Esophagus (tissue), 2 donors: ENCODE results near the gene RABAC1. TPM values are rescaled to one million over a fixed set of nuclear protein-coding genes. Genes with fewer than 3 reads are reported as not detected.

Experiments
- H3K27ac ChIP-seq, 2 donors: one replicate each; pipeline ENCODE4 v1.5.1; 2013; ENCODE audit warnings: low read depth in 2 of 2, mild to moderate bottlenecking in 2 of 2, inconsistent platforms in 1 of 2, low read length in 1 of 2, moderate library complexity in 1 of 2
- H3K27me3 ChIP-seq, 2 donors: one replicate each; pipeline ENCODE4 v1.6.1; 2013; ENCODE audit warnings: low read length in 2 of 2, control low read depth in 1 of 2, mild to moderate bottlenecking in 1 of 2; ENCODE audit not compliant: insufficient read depth in 2 of 2, control insufficient read depth in 1 of 2
- H3K36me3 ChIP-seq, 2 donors: one replicate each; pipeline ENCODE4 v1.6.1; 2013; ENCODE audit warnings: low read length in 1 of 2; ENCODE audit not compliant: control insufficient read depth in 2 of 2, insufficient read depth in 2 of 2
- H3K4me1 ChIP-seq, 2 donors: one replicate each; pipeline ENCODE4 v1.6.1; 2013; ENCODE audit warnings: low read length in 1 of 2; ENCODE audit not compliant: control insufficient read depth in 2 of 2, insufficient read depth in 2 of 2
- H3K4me3 ChIP-seq, 2 donors: one replicate each; pipeline ENCODE4 v1.5.1; 2013; ENCODE audit warnings: low read length in 2 of 2, mild to moderate bottlenecking in 2 of 2, low read depth in 1 of 2, moderate library complexity in 1 of 2
- H3K9me3 ChIP-seq, 2 donors: one replicate each; pipeline ENCODE4 v1.6.1; 2013; ENCODE audit warnings: mild to moderate bottlenecking in 2 of 2, low read depth in 1 of 2, low read length in 1 of 2, moderate library complexity in 1 of 2; ENCODE audit not compliant: control insufficient read depth in 2 of 2, insufficient read depth in 1 of 2
- WGBS, 2 donors: extraction: QIAGEN DNeasy Blood & Tissue Kit; methylation state at CpG; one replicate each; pipeline ENCODE4 v1.1.7; 2013; 5-methylcytosine and 5-hydroxymethylcytosine counted together
- polyA plus RNA-seq, 2 donors: library from polyadenylated mRNA; stranded (reverse); fragments of 200-250 nt; gene quantifications; one replicate each; pipeline ENCODE4 v1.2.3, GENCODE V29; 2013
- donor health status: healthy with polysubstance abuse.
- donor health status: Bipolar disorder and iron deficiency.

RABAC1 gene
- polyA plus RNA-seq, 2 donors = 77.7 to 121 TPM

- peaks cover 0 to 3% of the 10 kb centered on the region in 2 donors for H3K9me3 ChIP-seq
- H3K27me3 ChIP-seq = peaks cover 0 to 14% of the 10 kb centered on the region in 2 donors
- H3K4me1 ChIP-seq = peaks cover 4 to 5% of the 10 kb centered on the region in 2 donors
- H3K36me3 ChIP-seq = no peaks in the 10 kb centered on the region
- WGBS, 2 donors = 10 to 12% methylated on average over 29 of the region's 29 CpGs
- H3K4me3 ChIP-seq = no peak overlapping the region
- no peak overlapping the region for H3K27ac ChIP-seq
These were observed 47.0 kb downstream of the RABAC1 start for GRCh38 chr19:41911889-41912731.

- H3K4me3 ChIP-seq = no peak overlapping the region
- H3K36me3 ChIP-seq = peaks cover 0 to 5% of the 10 kb centered on the region in 2 donors
- 54 to 56% methylated on average over 13 of the region's 13 CpGs for WGBS, 2 donors
- H3K27me3 ChIP-seq = peaks cover 0 to 14% of the 10 kb centered on the region in 2 donors
- peaks cover 4 to 5% of the 10 kb centered on the region in 2 donors for H3K4me1 ChIP-seq
- H3K9me3 ChIP-seq = peaks cover 0 to 3% of the 10 kb centered on the region in 2 donors
- no peak overlapping the region for H3K27ac ChIP-seq
These were observed 47.9 kb downstream of the RABAC1 start for GRCh38 chr19:41910992-41911888.

GRCh38 chr19:41910240-41910991, 48.7 kb downstream of the RABAC1 start:
- whole genome bisulfite sequencing, 2 donors = 46 to 50% methylated on average over 10 to 12 of the region's 12 CpGs
- no peaks in the 10 kb centered on the region for H3K9me3 ChIP-seq
- H3K27me3 ChIP-seq = peaks cover 0 to 9% of the 10 kb centered on the region in 2 donors
- H3K27ac ChIP-seq = no peak overlapping the region
- H3K36me3 ChIP-seq = peaks cover 5 to 13% of the 10 kb centered on the region in 2 donors
- no peak overlapping the region for H3K4me3 ChIP-seq
- H3K4me1 ChIP-seq = no peaks in the 10 kb centered on the region

- WGBS, 2 donors = 52 to 64% methylated on average over 12 to 13 of the region's 13 CpGs
- no peak overlapping the region for H3K27ac ChIP-seq
- H3K4me3 ChIP-seq = no peak overlapping the region
- H3K27me3 ChIP-seq = peaks cover 0 to 9% of the 10 kb centered on the region in 2 donors
- no peaks in the 10 kb centered on the region for H3K4me1 ChIP-seq
- no peaks in the 10 kb centered on the region for H3K9me3 ChIP-seq
- peaks cover 7 to 20% of the 10 kb centered on the region in 2 donors for H3K36me3 ChIP-seq
These were observed 49.4 kb downstream of the RABAC1 start for GRCh38 chr19:41909706-41910105.

- peaks cover 0 to 5% of the 10 kb centered on the region in 2 donors for H3K4me1 ChIP-seq
- H3K27ac ChIP-seq = no peak overlapping the region
These were observed 50.2 kb downstream of the RABAC1 start for GRCh38 chr19:41908724-41909464.

GRCh38 chr19:41907994-41908615, 51.0 kb downstream of the RABAC1 start:
- 82 to 84% methylated on average over 22 to 25 of the region's 25 CpGs for WGBS, 2 donors
- Histone ChIP-seq H3K9me3 (no peaks in the 10 kb centered on the region), H3K4me3 (no peak overlapping the region), H3K27me3 (no peaks in the 10 kb centered on the region), H3K36me3 (peaks cover 18 to 36% of the 10 kb centered on the region in 2 donors), H3K4me1 (peaks cover 0 to 5% of the 10 kb centered on the region in 2 donors), H3K27ac (no peak overlapping the region)

More at GRCh38 chr19:41908724-41909464, 50.2 kb downstream of the RABAC1 start:
- Histone ChIP-seq H3K4me3 (no peak overlapping the region), H3K36me3 (peaks cover 10 to 28% of the 10 kb centered on the region in 2 donors), H3K27me3 (peaks cover 0 to 7% of the 10 kb centered on the region in 2 donors), H3K9me3 (no peaks in the 10 kb centered on the region)
- WGBS, 2 donors = 76 to 78% methylated on average over 10 to 11 of the region's 11 CpGs

- Histone ChIP-seq H3K9me3 (no peaks in the 10 kb centered on the region), H3K27me3 (no peaks in the 10 kb centered on the region), H3K4me1 (peaks cover 0 to 5% of the 10 kb centered on the region in 2 donors), H3K27ac (no peak overlapping the region), H3K36me3 (peaks cover 20 to 46% of the 10 kb centered on the region in 2 donors), H3K4me3 (no peak overlapping the region)
- 74 to 83% methylated on average over 19 to 21 of the region's 21 CpGs for WGBS, 2 donors
These were observed 52.0 kb downstream of the RABAC1 start for GRCh38 chr19:41906916-41907680.
